WTC11 (cell line): Measurements from ENCODE around the gene PDIK1L.

Experiments used
- ATF3 ChIP-seq: sonication (generic); formaldehyde crosslinking; conservative IDR thresholded peaks from 2 replicates; pipeline ENCODE4 v1.8.1; 2022; ENCODE audit warnings: mild to moderate bottlenecking, missing genetic modification reagents
- CBFB ChIP-seq: sonication (generic); formaldehyde crosslinking; IDR thresholded peaks from 2 replicates; pipeline ENCODE4 v1.8.1; 2022; ENCODE audit warnings: mild to moderate bottlenecking, low read depth, missing genetic modification reagents
- CTCF ChIP-seq: fragments of 200-600 bp; IDR thresholded peaks from 2 replicates; pipeline ENCODE4 v1.8.0; 2022; ENCODE audit warnings: antibody characterized with exemption
- ZBTB43 ChIP-seq: sonication (generic); formaldehyde crosslinking; IDR thresholded peaks from 2 replicates; pipeline ENCODE4 v1.8.1; 2023; ENCODE audit warnings: mild to moderate bottlenecking, missing genetic modification reagents

GRCh38 chr1:26089125-26089524, 22.5 kb upstream of the PDIK1L start:
- TF ChIP-seq ZBTB43 (CRISPR knock-in tag) (no peak), CTCF (no peak), CBFB (no peak), ATF3 (no peak)
